Testis (tissue), 3 donors: ENCODE data around the gene LRRC32. TPM values are rescaled to one million over a fixed set of nuclear protein-coding genes. Genes with fewer than 3 reads are reported as not detected.

Experiments
- DNase-seq: peaks from one replicate; pipeline ENCODE4 v3.0.0-alpha.2; 2019
- H3K27ac ChIP-seq, 2 donors: fragments of 200-600 bp; sonication (generic); one replicate each; pipeline ENCODE4 v1.5.1; 2019
- H3K27me3 ChIP-seq: fragments of 200-600 bp; sonication (generic); one replicate; pipeline ENCODE4 v1.5.1; 2019
- H3K36me3 ChIP-seq: fragments of 200-600 bp; sonication (generic); one replicate; pipeline ENCODE4 v1.5.1; 2017; ENCODE audit warnings: low read depth; ENCODE audit errors: missing control alignments
- H3K4me1 ChIP-seq: fragments of 200-600 bp; sonication (generic); one replicate; pipeline ENCODE4 v1.5.1; 2019
- H3K4me3 ChIP-seq, 2 donors: fragments of 200-600 bp; sonication (generic); one replicate each; pipeline ENCODE4 v1.5.1; 2017 to 2019
- H3K9me3 ChIP-seq: fragments of 200-600 bp; sonication (generic); one replicate; pipeline ENCODE4 v1.5.1; 2017
- POLR2A ChIP-seq: fragments of 450-650 bp; IDR thresholded peaks from one replicate; pipeline ENCODE4 v1.6.1; 2017; ENCODE audit warnings: antibody characterized with exemption, mild to moderate bottlenecking, moderate library complexity
- WGBS, 2 donors: methylation state at CpG; one replicate each; pipeline ENCODE4 v1.1.5; 2018; 5-methylcytosine and 5-hydroxymethylcytosine counted together
- intact Hi-C: fragments of 100-400 bp; cut with DNase I; formaldehyde crosslinking; loops from one replicate; pipeline ENCODE4 v1.15.1; 2023; ENCODE audit warnings: low total_unique reads
- polyA plus RNA-seq: library from polyadenylated mRNA; stranded (reverse); fragments of 350-450 nt; fragmentation: Illumina TruSeq; extraction: RNeasy Lipid Tissue Mini Kit (QIAGEN cat#74804); gene quantifications from one replicate; pipeline ENCODE4 v1.2.3, GENCODE V29; 2014; ENCODE audit warnings: low read depth, low replicate concordance; ENCODE audit not compliant: insufficient read depth
- total RNA-seq, 2 donors: library from RNA; depleted of rRNA; stranded (reverse); fragments of >200 nt; gene quantifications; one replicate each; pipeline ENCODE4 v1.2.3, GENCODE V29; 2016
- TF ChIP-seq, protein P1 (sequence below), 3 experiments: fragments of 450-650 bp in 2 of 3; fragments of 200-600 bp in 1 of 3; sonication (generic) in 1 of 3; IDR thresholded peaks; one replicate each; pipeline ENCODE4 v1.5.1; 2016 to 2019; ENCODE audit warnings: antibody characterized with exemption in 3 of 3, mild to moderate bottlenecking in 2 of 3, moderate library complexity in 1 of 3

Gene LRRC32
- total and polyA plus RNA-seq, 3 donors from 2014 or later = 6.5 to 20.5 (median 9.1) TPM

- Histone ChIP-seq H3K27me3 (no peaks in the 10 kb centered on the region), H3K27ac (no peak overlapping the region), H3K4me3 (no peak overlapping the region), H3K4me1 (peaks cover 3% of the 10 kb centered on the region), H3K36me3 (no peaks in the 10 kb centered on the region), H3K9me3 (no peaks in the 10 kb centered on the region)
- DNase-seq = no peak
- 87 to 91% methylated on average over 4 of the region's 4 CpGs for WGBS, 2 donors
- intact Hi-C loops = no loop called here
- TF ChIP-seq POLR2A = no peak
- TF ChIP-seq, protein P1, sequence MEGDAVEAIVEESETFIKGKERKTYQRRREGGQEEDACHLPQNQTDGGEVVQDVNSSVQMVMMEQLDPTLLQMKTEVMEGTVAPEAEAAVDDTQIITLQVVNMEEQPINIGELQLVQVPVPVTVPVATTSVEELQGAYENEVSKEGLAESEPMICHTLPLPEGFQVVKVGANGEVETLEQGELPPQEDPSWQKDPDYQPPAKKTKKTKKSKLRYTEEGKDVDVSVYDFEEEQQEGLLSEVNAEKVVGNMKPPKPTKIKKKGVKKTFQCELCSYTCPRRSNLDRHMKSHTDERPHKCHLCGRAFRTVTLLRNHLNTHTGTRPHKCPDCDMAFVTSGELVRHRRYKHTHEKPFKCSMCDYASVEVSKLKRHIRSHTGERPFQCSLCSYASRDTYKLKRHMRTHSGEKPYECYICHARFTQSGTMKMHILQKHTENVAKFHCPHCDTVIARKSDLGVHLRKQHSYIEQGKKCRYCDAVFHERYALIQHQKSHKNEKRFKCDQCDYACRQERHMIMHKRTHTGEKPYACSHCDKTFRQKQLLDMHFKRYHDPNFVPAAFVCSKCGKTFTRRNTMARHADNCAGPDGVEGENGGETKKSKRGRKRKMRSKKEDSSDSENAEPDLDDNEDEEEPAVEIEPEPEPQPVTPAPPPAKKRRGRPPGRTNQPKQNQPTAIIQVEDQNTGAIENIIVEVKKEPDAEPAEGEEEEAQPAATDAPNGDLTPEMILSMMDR (IDR thresholded peaks at IDR 0.05) = no peak
Measured at GRCh38 chr11:76717369-76717768, 46.8 kb upstream of the LRRC32 start.

- Histone ChIP-seq H3K4me1 (no peaks in the 10 kb centered on the region), H3K27me3 (no peaks in the 10 kb centered on the region), H3K4me3 (no peak overlapping the region), H3K36me3 (no peaks in the 10 kb centered on the region), H3K27ac (no peak overlapping the region), H3K9me3 (no peaks in the 10 kb centered on the region)
- DNase-seq = no peak
- WGBS, 2 donors = 91% methylated on average over 9 of the region's 9 CpGs; no CpG with 5 or more reads in 1 of the 2 donors
- TF ChIP-seq, protein P1 (IDR thresholded peaks at IDR 0.05) = no peak
- TF ChIP-seq POLR2A = no peak
- intact Hi-C loops = no loop called here
Measured at GRCh38 chr11:76716268-76716667, 45.7 kb upstream of the LRRC32 start.

DNA sequence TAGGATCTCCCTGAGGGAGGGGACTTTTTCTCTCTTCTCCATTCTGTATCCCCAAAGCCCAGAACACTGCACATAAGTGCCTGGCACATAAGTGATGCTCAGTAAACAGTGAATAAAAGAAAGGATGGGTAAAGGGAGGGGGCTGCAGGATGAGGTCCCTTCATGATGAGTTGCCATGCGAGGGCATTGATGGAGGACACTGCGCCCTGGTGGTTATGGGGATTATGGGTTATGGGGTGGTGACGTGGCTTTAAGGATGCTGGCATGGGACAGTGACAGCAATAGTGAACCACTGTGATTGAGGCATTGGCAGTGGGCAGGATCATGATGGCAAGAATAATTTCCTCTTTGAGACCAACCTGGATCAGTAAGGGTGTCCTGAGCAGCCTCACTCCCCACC, 43.9 kb upstream of the LRRC32 start:
- H3K4me1 ChIP-seq = no peaks in the 10 kb centered on the region
- intact Hi-C loops = no loop called here
- H3K9me3 ChIP-seq = no peaks in the 10 kb centered on the region
- WGBS, 2 donors = 79 to 93% methylated on average over 3 of the region's 3 CpGs
- TF ChIP-seq POLR2A = no peak
- TF ChIP-seq, protein P1 (IDR thresholded peaks at IDR 0.05) = no peak
- H3K36me3 ChIP-seq = no peaks in the 10 kb centered on the region
- H3K27ac ChIP-seq = no peak overlapping the region
- H3K27me3 ChIP-seq = no peaks in the 10 kb centered on the region
- DNase-seq = no peak
- H3K4me3 ChIP-seq = no peak overlapping the region

DNA sequence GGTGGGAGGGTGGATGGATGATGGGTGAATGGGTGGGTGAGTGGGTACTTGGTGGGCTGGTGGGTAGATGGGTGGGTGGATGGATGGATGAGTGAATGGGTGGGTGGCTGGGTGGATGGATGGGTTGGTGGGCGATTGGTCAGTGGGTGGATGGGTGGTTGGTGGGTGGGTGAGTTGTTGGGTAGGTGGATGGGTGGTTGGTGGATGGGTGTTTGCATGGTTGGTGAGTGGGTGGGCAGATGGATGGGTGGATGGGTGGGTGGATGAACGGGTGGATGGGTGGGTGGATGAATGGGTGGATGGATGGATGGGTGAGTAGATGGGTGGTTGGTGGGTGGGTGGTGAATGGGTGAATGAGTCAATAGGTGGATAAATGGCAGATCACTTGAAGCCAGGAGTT, 43.0 kb upstream of the LRRC32 start:
- WGBS, 2 donors = 88 to 93% methylated on average over 2 of the region's 2 CpGs
- no peak for TF ChIP-seq POLR2A
- TF ChIP-seq, protein P1 (IDR thresholded peaks at IDR 0.05) = no peak
- no peak for DNase-seq
- no peaks in the 10 kb centered on the region for H3K4me1 ChIP-seq
- H3K9me3 ChIP-seq = no peaks in the 10 kb centered on the region
- H3K27me3 ChIP-seq = no peaks in the 10 kb centered on the region
- intact Hi-C loops = no loop called here
- H3K36me3 ChIP-seq = no peaks in the 10 kb centered on the region
- H3K27ac ChIP-seq = no peak overlapping the region
- no peak overlapping the region for H3K4me3 ChIP-seq

DNA sequence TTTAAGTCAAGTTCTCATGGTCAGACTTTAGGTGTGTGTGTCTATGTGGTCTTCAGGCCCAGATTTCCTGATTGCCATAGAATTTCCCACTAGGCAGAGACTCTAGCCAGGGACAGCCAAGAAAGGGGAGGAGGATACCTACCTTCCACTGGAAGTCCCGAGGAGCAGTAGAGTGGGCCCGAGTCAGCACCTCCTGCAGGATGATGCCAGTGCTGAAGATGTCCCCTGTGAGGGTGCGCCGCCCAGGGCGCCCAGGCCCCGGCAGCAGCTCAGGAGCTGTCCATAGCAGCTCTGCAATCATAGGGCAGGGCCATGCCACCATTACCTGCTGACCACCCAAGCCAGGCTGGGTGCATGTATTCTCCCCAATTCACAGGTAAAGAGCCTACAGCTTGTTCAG, 41.6 kb upstream of the LRRC32 start:
- TF ChIP-seq, protein P1 (IDR thresholded peaks at IDR 0.05) = no peak
- TF ChIP-seq POLR2A = no peak
- Histone ChIP-seq H3K4me1 (no peaks in the 10 kb centered on the region), H3K36me3 (no peaks in the 10 kb centered on the region), H3K9me3 (no peaks in the 10 kb centered on the region), H3K27ac (no peak overlapping the region), H3K4me3 (no peak overlapping the region), H3K27me3 (no peaks in the 10 kb centered on the region)
- DNase-seq = no peak
- WGBS, 2 donors = 93 to 94% methylated on average over 6 of the region's 6 CpGs
- intact Hi-C loops = no loop called here
